Esophagus muscularis mucosa (tissue), 4 donors: ENCODE results near the gene PTPN6. TPM values are rescaled to one million over a fixed set of nuclear protein-coding genes. Genes with fewer than 3 reads are reported as not detected.
A peak's percentile ranks its signal among the peaks of the same experiment; 100 is the strongest.

Source experiments
- DNase-seq: peaks from one replicate; pipeline ENCODE4 v3.0.0-alpha.2; 2017; ENCODE audit errors: extremely low spot score
- H3K27ac ChIP-seq, 4 donors: fragments of 200-600 bp; sonication (generic); replicated peaks in 1 of 4; 1 replicate in 3 of 4; 2 replicates in 1 of 4; pipeline ENCODE4 v1.5.1; 2016 to 2019; ENCODE audit warnings: mild to moderate bottlenecking in 1 of 4
- H3K27me3 ChIP-seq, 4 donors: fragments of 200-600 bp; sonication (generic); one replicate each; pipeline versions ENCODE4 v1.5.1 to v1.6.0; 2016 to 2019
- H3K36me3 ChIP-seq, 4 donors: fragments of 200-600 bp; sonication (generic); one replicate each; pipeline ENCODE4 v1.5.1; 2016 to 2019
- H3K4me1 ChIP-seq, 4 donors: fragments of 200-600 bp; sonication (generic); one replicate each; pipeline ENCODE4 v1.5.1; 2016 to 2019
- H3K4me3 ChIP-seq, 4 donors: fragments of 200-600 bp; sonication (generic); 1 replicate in 2 of 4; 2 replicates in 2 of 4; pipeline ENCODE4 v1.5.1; 2016 to 2019; ENCODE audit warnings: mild to moderate bottlenecking in 4 of 4, moderate library complexity in 1 of 4
- H3K9me3 ChIP-seq, 4 donors: fragments of 200-600 bp; sonication (generic); 1 replicate in 3 of 4; 2 replicates in 1 of 4; pipeline ENCODE4 v1.5.1; 2016 to 2019
- EP300 ChIP-seq: sonication (generic); formaldehyde crosslinking; IDR thresholded peaks from one replicate; pipeline ENCODE4 v1.6.1; 2017; ENCODE audit warnings: antibody characterized with exemption
- POLR2A ChIP-seq: fragments of 450-650 bp; IDR thresholded peaks from one replicate; pipeline ENCODE4 v1.6.1; 2017; ENCODE audit warnings: antibody characterized with exemption, moderate library complexity, mild to moderate bottlenecking, low read depth
- POLR2AphosphoS5 ChIP-seq, 2 donors: sonication (generic); formaldehyde crosslinking; IDR thresholded peaks; one replicate each; pipeline ENCODE4 v1.6.1; 2017; ENCODE audit warnings: antibody characterized with exemption in 2 of 2
- WGBS: methylation state at CpG from one replicate; pipeline ENCODE4 v1.1.5; 2018; 5-methylcytosine and 5-hydroxymethylcytosine counted together
- intact Hi-C: fragments of 100-400 bp; cut with DNase I; formaldehyde crosslinking; loops from one replicate; pipeline ENCODE4 v1.15.1; 2023
- total RNA-seq, 4 donors: library from RNA; depleted of rRNA; stranded (reverse); fragments of >200 nt; gene quantifications; one replicate each; pipeline versions ENCODE4 v1.1.0 to v1.2.1, GENCODE V29; 2016
- TF ChIP-seq, protein P1 (sequence below), 3 experiments: fragments of 200-600 bp in 2 of 3; fragments of 450-650 bp in 1 of 3; sonication (generic) in 2 of 3; IDR thresholded peaks; one replicate each; pipeline ENCODE4 v1.5.1; 2017 to 2019; ENCODE audit warnings: antibody characterized with exemption in 3 of 3, mild to moderate bottlenecking in 2 of 3, moderate library complexity in 1 of 3

Gene PTPN6
- total RNA-seq, 4 donors from 2014 or later: 9.1 to 16.9 (median 13.3) TPM

DNA sequence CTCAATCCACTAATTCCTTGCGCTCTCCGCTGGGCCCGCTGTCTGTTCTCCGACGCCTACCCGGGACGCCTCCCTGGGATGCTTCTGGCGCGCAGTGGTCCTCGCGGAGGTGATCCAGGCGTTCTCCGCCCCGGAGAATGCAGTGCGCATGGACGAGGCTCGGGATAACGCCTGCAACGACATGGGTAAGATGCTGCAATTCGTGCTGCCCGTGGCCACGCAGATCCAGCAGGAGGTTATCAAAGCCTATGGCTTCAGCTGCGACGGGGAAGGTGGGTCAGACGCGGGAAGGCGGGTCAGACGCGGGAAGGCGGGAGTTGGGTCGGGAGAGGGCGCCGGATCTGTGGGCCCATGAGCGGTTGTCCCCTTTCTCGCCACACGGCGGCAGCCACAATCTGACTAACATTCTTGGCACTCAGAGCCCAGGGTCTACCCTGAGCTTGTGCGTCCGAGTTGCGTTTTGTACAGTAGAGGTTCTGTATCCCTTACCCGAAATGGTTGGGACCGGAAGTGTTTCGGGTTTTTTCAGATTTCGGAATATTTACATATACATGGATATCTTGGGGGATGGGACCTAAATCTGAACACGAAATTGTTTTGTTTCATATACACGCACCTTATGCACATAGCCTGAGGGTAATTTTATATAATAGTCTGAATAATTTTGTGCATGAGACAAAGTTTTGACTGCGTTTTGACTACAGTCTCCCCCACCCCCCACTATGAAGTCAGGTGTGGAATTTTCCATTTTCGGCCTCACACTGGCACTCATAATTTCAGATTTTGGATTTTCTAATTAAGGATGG lies 6.6 kb upstream of the PTPN6 start:
- Histone ChIP-seq H3K9me3 (no peaks in the 10 kb centered on the region), H3K36me3 (peaks cover 0 to 45% (median 39%) of the 10 kb centered on the region in 4 donors), H3K27ac (peak overlapping the region; percentile 91 to 97 (median 96)), H3K4me3 (peak overlapping the region; percentile 69 to 77 (median 73)), H3K4me1 (peaks cover 35 to 57% (median 55%) of the 10 kb centered on the region in 4 donors), H3K27me3 (no peaks in the 10 kb centered on the region)
- intact Hi-C loops: loop anchor here (5.0 kb wide), 1 partner anchor 168 kb away; no protein-coding TSS in a partner anchor
- TF ChIP-seq POLR2A: no peak
- TF ChIP-seq POLR2AphosphoS5 (IDR thresholded peaks at IDR 0.05): peak; percentile 80 to 84
- TF ChIP-seq, protein P1, sequence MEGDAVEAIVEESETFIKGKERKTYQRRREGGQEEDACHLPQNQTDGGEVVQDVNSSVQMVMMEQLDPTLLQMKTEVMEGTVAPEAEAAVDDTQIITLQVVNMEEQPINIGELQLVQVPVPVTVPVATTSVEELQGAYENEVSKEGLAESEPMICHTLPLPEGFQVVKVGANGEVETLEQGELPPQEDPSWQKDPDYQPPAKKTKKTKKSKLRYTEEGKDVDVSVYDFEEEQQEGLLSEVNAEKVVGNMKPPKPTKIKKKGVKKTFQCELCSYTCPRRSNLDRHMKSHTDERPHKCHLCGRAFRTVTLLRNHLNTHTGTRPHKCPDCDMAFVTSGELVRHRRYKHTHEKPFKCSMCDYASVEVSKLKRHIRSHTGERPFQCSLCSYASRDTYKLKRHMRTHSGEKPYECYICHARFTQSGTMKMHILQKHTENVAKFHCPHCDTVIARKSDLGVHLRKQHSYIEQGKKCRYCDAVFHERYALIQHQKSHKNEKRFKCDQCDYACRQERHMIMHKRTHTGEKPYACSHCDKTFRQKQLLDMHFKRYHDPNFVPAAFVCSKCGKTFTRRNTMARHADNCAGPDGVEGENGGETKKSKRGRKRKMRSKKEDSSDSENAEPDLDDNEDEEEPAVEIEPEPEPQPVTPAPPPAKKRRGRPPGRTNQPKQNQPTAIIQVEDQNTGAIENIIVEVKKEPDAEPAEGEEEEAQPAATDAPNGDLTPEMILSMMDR (IDR thresholded peaks at IDR 0.05): peak; percentile 81 to 93 (median 91)
- TF ChIP-seq EP300: no peak
- 4% methylated on average over 20 of the region's 48 CpGs for WGBS
- peak; percentile 98 for DNase-seq

DNA sequence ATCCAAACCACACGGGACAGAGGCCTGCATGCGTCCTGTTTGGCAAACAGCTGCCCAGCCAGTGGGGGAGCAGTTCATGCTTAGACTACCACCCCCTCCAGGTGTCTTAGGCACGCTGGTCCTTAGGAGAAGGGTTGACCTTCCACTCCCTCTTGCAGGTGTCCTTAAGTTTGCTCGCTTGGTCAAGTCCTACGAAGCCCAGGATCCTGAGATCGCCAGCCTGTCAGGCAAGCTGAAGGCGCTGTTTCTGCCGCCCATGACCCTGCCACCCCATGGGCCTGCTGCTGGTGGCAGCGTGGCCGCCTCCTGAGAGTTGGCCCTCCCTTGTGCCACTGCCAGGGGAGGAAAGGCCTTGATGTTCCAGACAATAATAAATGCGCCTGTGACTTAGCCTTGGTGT lies 5.5 kb upstream of the PTPN6 start:
- no peaks in the 10 kb centered on the region for H3K27me3 ChIP-seq
- H3K4me1 ChIP-seq: peaks cover 35 to 55% (median 48%) of the 10 kb centered on the region in 4 donors
- peak overlapping the region in 3 of 4 donors; percentile 48 to 96 (median 91) for H3K27ac ChIP-seq
- DNase-seq: no peak
- WGBS: 83% methylated on average over 9 of the region's 11 CpGs
- H3K4me3 ChIP-seq: no peak overlapping the region
- intact Hi-C loops: loop anchor here (5.0 kb wide), 1 partner anchor 167 kb away; no protein-coding TSS in a partner anchor
- H3K9me3 ChIP-seq: no peaks in the 10 kb centered on the region
- TF ChIP-seq POLR2A (no peak), EP300 (no peak), POLR2AphosphoS5 (IDR thresholded peaks at IDR 0.05) (no peak)
- TF ChIP-seq, protein P1 (IDR thresholded peaks at IDR 0.05): no peak
- H3K36me3 ChIP-seq: peaks cover 0 to 36% (median 30%) of the 10 kb centered on the region in 4 donors

DNA sequence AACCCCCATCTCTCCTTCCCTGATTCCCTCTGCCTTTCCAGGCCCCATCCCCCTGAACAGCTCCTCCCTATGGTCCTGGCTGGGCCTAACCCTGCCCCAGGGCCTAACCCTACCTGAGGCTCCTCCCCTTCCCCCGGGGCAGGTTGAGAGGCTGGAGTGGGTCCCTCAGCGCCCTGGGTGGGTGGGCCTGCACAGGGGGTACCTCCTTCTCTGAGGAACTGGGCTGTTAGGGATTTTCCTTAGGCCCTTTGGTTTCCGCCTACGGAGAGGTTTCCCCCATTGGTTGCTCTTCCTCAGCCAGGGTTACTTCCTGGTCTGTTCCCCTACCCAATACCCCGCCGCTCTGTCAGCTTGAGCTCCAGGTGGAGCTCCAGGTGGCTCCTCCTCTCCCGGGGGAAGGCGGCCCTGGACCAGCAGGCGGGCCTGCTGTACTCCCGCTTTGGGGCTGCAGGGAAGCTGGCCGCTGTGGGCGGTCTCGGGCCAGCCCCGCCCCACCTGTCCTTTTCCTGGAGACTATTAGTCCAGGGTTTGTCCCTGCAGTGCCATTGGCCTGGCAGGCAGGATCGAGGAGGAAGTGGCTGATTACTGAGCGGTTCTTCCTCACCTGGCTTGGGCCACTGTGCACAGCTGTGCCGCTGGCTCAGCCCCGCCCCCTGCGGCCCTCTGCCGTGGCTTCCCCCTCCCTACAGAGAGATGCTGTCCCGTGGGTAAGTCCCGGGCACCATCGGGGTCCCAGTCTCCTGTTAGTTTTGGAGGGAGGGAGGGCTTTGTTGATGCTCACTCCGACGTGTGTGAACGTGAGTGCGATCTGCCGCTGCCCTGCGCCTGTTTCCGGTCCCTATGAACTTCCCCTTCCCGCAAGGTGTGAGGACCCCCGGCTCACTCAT lies 4.9 kb upstream of the PTPN6 start:
- peak overlapping the region; percentile 20 to 96 (median 44) for H3K27ac ChIP-seq
- WGBS: 31% methylated on average over 27 of the region's 32 CpGs
- peaks cover 35 to 52% (median 46%) of the 10 kb centered on the region in 4 donors for H3K4me1 ChIP-seq

DNA sequence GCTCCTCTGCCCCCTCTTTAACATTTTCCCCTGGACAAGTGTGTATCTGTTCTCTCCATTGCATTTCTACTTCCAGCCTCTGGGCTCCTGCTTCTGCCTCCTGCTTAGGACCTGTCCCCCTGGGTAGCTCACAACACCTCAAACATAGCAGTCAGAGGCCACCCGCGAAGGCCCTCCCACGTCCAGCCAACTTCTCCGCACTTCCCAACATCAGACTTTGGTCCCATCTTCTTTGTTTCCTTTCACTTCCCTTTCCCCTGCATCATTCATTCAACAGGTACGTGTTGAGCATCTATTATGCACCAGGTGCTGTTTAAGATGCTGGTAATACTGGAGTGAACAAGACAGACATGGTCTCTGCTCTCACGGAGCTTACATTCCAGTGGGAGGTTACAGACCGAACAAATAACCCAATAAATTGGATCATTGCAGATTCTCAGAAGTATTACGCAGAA lies 4.2 kb upstream of the PTPN6 start:
- H3K9me3 ChIP-seq: no peaks in the 10 kb centered on the region
- H3K4me1 ChIP-seq: peaks cover 35 to 46% (median 42%) of the 10 kb centered on the region in 4 donors
- H3K27ac ChIP-seq: peak overlapping the region in 3 of 4 donors; percentile 20 to 96 (median 40)
- no peak for DNase-seq
- H3K4me3 ChIP-seq: peak overlapping the region in 2 of 4 donors; percentile 16 to 46
- H3K27me3 ChIP-seq: no peaks in the 10 kb centered on the region
- no peak for TF ChIP-seq EP300
- TF ChIP-seq POLR2AphosphoS5 (IDR thresholded peaks at IDR 0.05): no peak
- no peak for TF ChIP-seq POLR2A
- TF ChIP-seq, protein P1 (IDR thresholded peaks at IDR 0.05): no peak
- peaks cover 0 to 23% (median 16%) of the 10 kb centered on the region in 4 donors for H3K36me3 ChIP-seq
- intact Hi-C loops: loop anchor here (5.0 kb wide), 1 partner anchor 165 kb away; no protein-coding TSS in a partner anchor
- 74% methylated on average over 8 of the region's 8 CpGs for WGBS

More for the DNA sequence above, 4.9 kb upstream of the PTPN6 start:
- peak overlapping the region; percentile 4 to 46 (median 16) for H3K4me3 ChIP-seq
- no peak for DNase-seq
- H3K36me3 ChIP-seq: peaks cover 0 to 30% (median 23%) of the 10 kb centered on the region in 4 donors
- no peaks in the 10 kb centered on the region for H3K27me3 ChIP-seq
- TF ChIP-seq POLR2AphosphoS5 (IDR thresholded peaks at IDR 0.05) (peak; percentile 21 to 35), EP300 (no peak)
- H3K9me3 ChIP-seq: no peaks in the 10 kb centered on the region
- intact Hi-C loops: loop anchor here (5.0 kb wide), 1 partner anchor 166 kb away; no protein-coding TSS in a partner anchor
